ENCODE data around the gene CFL1. TPM values are rescaled to one million over a fixed set of nuclear protein-coding genes. Genes with fewer than 3 reads are reported as not detected.

The CFL1 gene
- total RNA-seq, 1 donor, result 1,115 TPM

GRCh38 chr11:65817835-65818680 is 39.9 kb downstream of the CFL1 start:
- peak; percentile 88 for DNase-seq (ENCODE audit: low read depth)
- H3K4me3 ChIP-seq (ENCODE audit: low read depth, low read length), result peak overlapping the region; percentile 65
- TF ChIP-seq CTCF (IDR thresholded peaks at IDR 0.05; ENCODE audit: insufficient read depth, low read depth, low read length), result peak; percentile 98

GRCh38 chr11:65817312-65817834 is 40.6 kb downstream of the CFL1 start:
- TF ChIP-seq CTCF (IDR thresholded peaks at IDR 0.05; ENCODE audit: insufficient read depth, low read depth, low read length), result no peak
- H3K4me3 ChIP-seq (ENCODE audit: low read depth, low read length), result peak overlapping the region; percentile 65
- no peak for DNase-seq (ENCODE audit: low read depth)

GRCh38 chr11:65816696-65817095 is 41.3 kb downstream of the CFL1 start:
- no peak for DNase-seq (ENCODE audit: low read depth)
- H3K4me3 ChIP-seq (ENCODE audit: low read depth, low read length), result no peak overlapping the region
- TF ChIP-seq CTCF (IDR thresholded peaks at IDR 0.05; ENCODE audit: insufficient read depth, low read depth, low read length), result no peak

- TF ChIP-seq CTCF (IDR thresholded peaks at IDR 0.05; ENCODE audit: insufficient read depth, low read depth, low read length), result no peak
- no peak overlapping the region for H3K4me3 ChIP-seq (ENCODE audit: low read depth, low read length)
- DNase-seq (ENCODE audit: low read depth), result no peak
These were observed 42.9 kb downstream of the CFL1 start for GRCh38 chr11:65814986-65815565.

- no peak overlapping the region for H3K4me3 ChIP-seq (ENCODE audit: low read depth, low read length)
- DNase-seq (ENCODE audit: low read depth), result peak; percentile 17
- TF ChIP-seq CTCF (IDR thresholded peaks at IDR 0.05; ENCODE audit: insufficient read depth, low read depth, low read length), result no peak
These were observed 43.6 kb downstream of the CFL1 start for GRCh38 chr11:65814131-65814985.

GRCh38 chr11:65811764-65812475 is 46.1 kb downstream of the CFL1 start:
- no peak for TF ChIP-seq CTCF (IDR thresholded peaks at IDR 0.05; ENCODE audit: insufficient read depth, low read depth, low read length)
- DNase-seq (ENCODE audit: low read depth), result peak; percentile 27
- no peak overlapping the region for H3K4me3 ChIP-seq (ENCODE audit: low read depth, low read length)
